SKM-1 treated with dmso at 0.1 percent for 144 hours (cell line): ENCODE measurements around the gene MCM9.
"Not testable (repeated sequence)": the region's sequence is repeated elsewhere in the genome, so short reads cannot be mapped to it uniquely, and the experiment has no call there.

Experiments used
- DNase-seq: peaks from one replicate; lab custom pipeline; 2025; ENCODE audit not compliant: unreplicated experiment; lab: John Stamatoyannopoulos, UW

The MCM9 gene

GRCh38 chr6:118772886-118773285, 162.1 kb downstream of the MCM9 start:
- no peak for DNase-seq

- no peak for DNase-seq
These were observed 163.7 kb downstream of the MCM9 start for GRCh38 chr6:118771253-118771652.

- DNase-seq, result no peak
These were observed 164.1 kb downstream of the MCM9 start for GRCh38 chr6:118770835-118771234.

DNA sequence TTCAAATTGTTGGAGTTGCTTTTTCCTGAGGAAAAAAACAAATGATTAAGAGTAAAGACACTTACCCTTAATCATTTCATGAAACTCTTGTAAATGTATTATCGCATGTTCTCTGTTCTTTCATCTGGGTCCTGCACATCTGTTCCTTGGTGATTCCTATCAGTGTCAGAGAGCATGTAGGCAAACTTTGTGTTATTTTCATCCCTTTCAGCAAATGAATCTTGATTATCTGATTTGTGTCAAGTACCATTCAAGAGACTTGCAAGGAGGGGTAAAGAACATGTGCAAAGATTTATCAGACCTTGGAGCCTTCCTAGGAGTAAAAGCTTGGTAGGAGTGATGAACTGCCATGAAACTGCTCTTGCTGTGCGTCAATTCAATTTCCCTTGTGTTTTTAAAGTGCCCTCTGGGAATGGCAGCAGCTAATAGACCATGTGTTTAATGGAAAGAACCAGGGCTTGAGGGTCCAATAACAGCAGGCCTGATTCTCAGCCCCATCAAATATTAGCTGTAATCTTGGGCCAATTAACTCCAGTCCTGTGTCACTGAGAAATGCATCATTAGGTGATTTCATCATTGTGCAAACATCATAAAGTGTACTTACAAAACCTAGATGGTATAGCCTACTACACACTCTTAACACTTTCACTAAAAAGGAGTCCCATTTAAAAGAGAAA, 164.7 kb downstream of the MCM9 start:
- DNase-seq, result no peak

GRCh38 chr6:118768904-118769325, 166.0 kb downstream of the MCM9 start:
- peak; percentile 98 for DNase-seq

DNA sequence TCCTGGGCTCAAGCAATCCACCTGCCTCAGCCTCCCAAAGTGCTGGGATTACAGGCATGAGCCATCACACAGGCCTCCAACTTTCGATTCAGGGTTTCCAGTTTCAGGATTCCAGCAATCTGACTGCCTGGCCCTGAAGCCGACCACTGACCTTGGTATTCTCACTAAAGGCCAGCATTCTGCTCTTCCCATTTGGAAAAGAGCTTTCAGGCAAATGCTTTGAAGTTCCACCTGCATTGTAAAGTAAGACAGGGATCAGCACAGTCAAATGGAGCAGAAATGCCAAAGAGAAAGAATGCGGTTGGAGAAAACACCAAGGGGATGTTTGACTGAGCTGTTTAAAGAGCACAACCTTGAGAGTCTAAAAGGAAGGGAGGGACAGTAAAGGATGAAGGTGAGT, 166.5 kb downstream of the MCM9 start:
- DNase-seq, result no peak

DNA sequence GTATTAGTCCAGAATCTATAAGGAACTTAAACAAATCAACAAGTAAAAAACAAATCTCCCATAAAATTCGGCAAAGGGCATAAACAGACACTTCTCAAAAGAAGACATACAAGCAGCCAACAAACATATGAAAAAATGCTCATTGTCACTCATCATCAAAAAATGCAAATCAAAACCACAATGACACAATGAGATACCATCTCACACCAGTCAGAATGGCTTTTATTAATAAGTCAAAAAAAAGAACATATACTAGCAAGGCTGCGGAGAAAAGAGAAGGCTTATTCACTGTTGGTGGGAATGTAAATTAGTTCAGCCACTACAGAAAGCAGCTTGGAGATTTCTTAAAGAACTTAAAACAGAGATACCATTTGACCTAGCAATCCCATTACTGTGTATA, 169.6 kb downstream of the MCM9 start:
- not testable (repeated sequence) for DNase-seq

GRCh38 chr6:118764766-118765165, 170.2 kb downstream of the MCM9 start:
- DNase-seq, result peak; percentile 18
